T-helper 17 cell (primary cell): ENCODE results near the gene AGAP1. TPM values are rescaled to one million over a fixed set of nuclear protein-coding genes. Genes with fewer than 3 reads are reported as not detected.

ENCODE experiments used
- ATAC-seq: fragments of 150-1000 bp; cut with Tn5 transposase; 2 replicates; pipeline ENCODE4 v1.10.0; 2021; ENCODE audit warnings: mild to moderate bottlenecking, moderate library complexity
- DNase-seq, 3 donors: peaks; one replicate each; pipeline versions ENCODE4 v3.0.0 to v3.0.0-alpha.2; 2020 to 2021
- H3K9me3 ChIP-seq: one replicate; pipeline ENCODE4 v1.7.0; 2013; ENCODE audit warnings: low read length, mild to moderate bottlenecking; ENCODE audit not compliant: control insufficient read depth, poor library complexity, severe bottlenecking
- H3K27ac Mint-ChIP-seq: one replicate; pipeline ENCODE4 v1.8.0; 2022; ENCODE audit warnings: mild to moderate bottlenecking, moderate library complexity, mixed read lengths
- H3K27me3 Mint-ChIP-seq: one replicate; pipeline ENCODE4 v1.8.0; 2022; ENCODE audit warnings: mixed read lengths
- H3K36me3 Mint-ChIP-seq: one replicate; pipeline ENCODE4 v1.8.0; 2022; ENCODE audit warnings: low read depth, mixed read lengths
- H3K4me1 Mint-ChIP-seq: one replicate; pipeline ENCODE4 v1.8.0; 2022; ENCODE audit warnings: mild to moderate bottlenecking, mixed read lengths
- H3K4me3 Mint-ChIP-seq: one replicate; pipeline ENCODE4 v1.8.0; 2022; ENCODE audit warnings: mild to moderate bottlenecking, moderate library complexity, mixed read lengths
- total RNA-seq, 4 donors: library from RNA in 2 of 4; stranded (reverse) in 2 of 4; gene quantifications; one replicate each; pipeline ENCODE4 v1.2.3 and lab custom pipeline; 2022 to 2026

The AGAP1 gene
- total RNA-seq, 2 donors from 2014 or later = 7.6 to 16.8 TPM

DNA sequence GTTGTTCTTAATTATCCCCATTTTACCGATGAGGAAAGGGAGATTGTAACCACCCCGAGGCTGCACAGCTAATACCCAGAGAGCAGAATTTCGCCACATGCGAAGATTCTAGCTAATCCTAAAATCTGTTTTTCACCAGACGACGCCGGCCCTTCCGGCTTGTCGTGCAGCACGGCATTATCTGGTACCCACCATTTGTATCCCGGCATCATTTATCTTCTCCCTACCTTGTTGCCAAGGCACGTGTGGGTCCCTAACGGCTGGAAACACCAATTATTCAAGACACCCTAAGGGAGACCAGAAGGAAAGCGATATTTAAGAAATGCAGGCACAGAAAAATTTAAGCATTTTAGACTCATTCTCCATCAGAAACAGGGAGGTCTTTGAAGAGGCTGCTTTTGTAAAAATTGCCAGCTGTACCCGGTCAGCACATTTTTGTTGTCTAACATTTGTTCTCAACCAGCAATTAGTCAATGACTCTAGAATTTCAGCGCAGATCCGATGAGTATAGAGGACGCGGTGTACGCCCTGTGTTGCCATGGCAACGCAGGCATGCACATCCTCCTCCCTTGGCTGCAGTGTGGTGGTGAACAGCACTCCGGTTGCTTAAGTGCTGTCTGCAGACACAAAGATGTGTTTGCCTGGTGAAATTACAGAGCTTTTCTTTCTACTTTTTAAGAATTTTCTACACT, 111.6 kb downstream of the AGAP1 start:
- H3K4me1 Mint-ChIP-seq = no peaks in the 10 kb centered on the region
- peaks cover 22% of the 10 kb centered on the region for H3K27me3 Mint-ChIP-seq
- no peak overlapping the region for H3K27ac Mint-ChIP-seq
- no peaks in the 10 kb centered on the region for H3K36me3 Mint-ChIP-seq
- no peak for DNase-seq
- no peak overlapping the region for H3K4me3 Mint-ChIP-seq
- H3K9me3 ChIP-seq = no peaks in the 10 kb centered on the region
- ATAC-seq = peak; percentile 71

DNA sequence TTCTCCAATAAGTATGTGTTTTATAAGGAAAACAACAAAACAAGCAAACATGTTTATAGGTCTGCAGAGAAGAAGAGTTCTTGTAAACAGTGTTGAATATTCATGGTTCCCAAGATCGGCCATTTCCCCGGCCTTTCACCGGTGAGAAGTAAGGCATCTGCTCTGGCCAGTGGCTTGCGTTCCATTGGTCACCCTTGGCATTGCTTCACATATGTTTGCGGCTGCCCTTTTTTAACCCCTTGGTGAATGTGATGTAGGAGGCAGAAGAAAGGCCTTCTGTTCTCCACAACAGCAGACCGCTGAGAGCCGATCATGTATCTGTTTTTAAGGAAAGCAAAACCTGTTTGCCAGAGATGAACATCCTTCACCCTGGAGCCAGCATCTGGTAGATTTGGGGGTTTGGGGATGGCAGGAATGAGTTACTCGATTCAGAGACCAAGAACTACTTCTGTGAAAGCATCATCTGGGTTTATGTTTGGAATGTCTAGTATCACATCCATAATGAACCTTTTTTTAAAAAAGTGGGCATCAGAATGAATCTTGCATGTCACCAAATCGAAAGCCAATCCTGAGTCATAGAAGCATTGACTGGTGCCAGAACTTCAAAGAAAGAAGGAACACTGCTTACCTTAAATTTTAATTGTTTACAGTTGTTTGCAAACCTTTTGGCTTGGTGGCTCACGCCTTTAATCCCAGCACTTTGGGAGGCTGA, 112.3 kb downstream of the AGAP1 start:
- H3K4me1 Mint-ChIP-seq = no peaks in the 10 kb centered on the region
- ATAC-seq = no peak
- no peak for DNase-seq
- no peak overlapping the region for H3K4me3 Mint-ChIP-seq
- no peaks in the 10 kb centered on the region for H3K36me3 Mint-ChIP-seq
- H3K27me3 Mint-ChIP-seq = peaks cover 22% of the 10 kb centered on the region
- H3K9me3 ChIP-seq = no peaks in the 10 kb centered on the region
- H3K27ac Mint-ChIP-seq = no peak overlapping the region

DNA sequence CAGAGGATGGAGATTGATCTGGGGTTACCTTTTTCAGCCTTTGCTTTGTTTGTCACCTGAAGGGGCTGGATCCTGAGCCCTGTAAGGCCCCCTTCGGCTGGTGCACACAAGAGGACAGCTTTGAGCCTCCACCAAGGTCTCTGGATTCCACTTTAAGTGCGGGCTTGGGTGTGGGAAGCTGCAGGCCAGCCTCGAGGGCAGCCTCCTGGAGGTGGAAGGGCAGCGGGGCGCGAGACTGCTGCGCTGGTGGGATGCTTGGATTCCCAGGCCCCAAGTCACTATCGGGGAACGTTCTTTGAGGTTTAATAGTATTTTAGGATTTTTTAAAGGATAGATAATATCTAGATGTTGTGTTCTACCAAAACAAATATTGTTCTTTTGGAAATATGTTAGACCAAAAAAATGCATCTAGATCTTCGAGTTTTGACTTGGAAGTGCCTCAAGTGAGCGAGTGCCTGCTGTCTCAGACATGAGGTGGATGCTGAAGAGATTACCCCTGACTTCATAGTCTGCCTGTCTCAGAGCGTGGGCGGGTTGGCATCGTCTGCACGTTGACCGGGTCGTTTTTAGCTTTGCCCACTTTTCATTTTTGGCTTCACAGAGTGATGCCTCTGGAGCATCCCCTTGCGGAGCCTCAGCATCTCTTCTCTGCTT, 113.8 kb downstream of the AGAP1 start:
- H3K27ac Mint-ChIP-seq = no peak overlapping the region
- H3K27me3 Mint-ChIP-seq = peaks cover 22% of the 10 kb centered on the region
- no peaks in the 10 kb centered on the region for H3K9me3 ChIP-seq
- no peaks in the 10 kb centered on the region for H3K36me3 Mint-ChIP-seq
- no peak for ATAC-seq
- no peaks in the 10 kb centered on the region for H3K4me1 Mint-ChIP-seq
- H3K4me3 Mint-ChIP-seq = no peak overlapping the region
- no peak for DNase-seq

DNA sequence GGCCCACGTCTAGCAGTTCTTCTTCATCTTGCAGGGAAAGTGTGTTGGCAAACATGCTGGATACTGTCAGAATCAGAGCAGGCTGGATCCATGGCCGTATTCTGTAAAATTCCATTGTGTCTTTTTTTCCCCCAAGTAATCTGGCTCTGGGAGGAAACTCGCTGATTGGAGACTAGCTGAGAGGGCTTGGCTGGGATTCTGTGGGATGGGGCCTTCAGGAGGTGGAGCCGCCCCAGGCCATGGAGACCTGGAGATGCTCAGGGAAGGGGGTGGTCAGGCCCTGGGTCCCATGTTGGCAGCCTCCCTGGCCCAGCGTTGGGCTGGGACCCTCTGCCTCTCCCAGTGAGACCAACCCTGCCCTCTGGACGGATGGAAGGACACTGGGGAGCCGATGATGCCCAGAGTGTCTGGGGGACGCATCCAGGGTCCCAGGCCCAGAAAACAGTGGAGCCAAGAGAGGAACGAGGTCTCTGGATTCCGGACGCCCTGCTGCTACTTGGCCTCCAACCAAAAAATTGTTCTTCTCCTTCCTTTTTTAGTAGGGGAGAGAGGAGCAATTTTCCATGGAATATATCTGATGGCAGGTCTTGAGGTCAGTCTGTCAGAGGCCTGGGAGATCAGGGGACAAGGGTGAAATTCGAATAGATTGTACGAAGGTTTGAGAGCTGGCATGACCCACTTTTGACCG, 114.5 kb downstream of the AGAP1 start:
- Mint-ChIP-seq H3K36me3 (no peaks in the 10 kb centered on the region), H3K4me3 (no peak overlapping the region)

DNA sequence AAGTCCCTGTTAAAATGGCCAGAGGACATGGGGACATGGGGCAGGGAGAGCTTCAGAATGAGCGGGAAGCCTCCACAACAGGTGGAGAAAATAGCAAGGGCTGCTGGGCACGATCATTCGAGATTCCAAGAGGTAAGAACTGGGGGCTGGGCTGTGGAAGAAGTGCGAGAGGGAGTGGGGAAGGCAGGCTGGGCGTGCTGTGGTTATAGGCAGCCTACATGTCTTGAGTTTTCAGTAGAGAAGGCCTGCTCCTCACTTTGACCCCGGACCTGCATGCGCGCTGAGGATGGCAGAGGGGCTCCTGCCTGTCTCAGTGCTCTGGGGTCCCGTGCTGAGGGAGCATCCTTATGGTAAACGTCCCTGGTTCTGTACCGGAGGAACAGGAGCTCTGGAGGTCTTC, 115.5 kb downstream of the AGAP1 start:
- ATAC-seq (no peak), DNase-seq (no peak)
- no peak overlapping the region for H3K27ac Mint-ChIP-seq
- no peak overlapping the region for H3K4me3 Mint-ChIP-seq
- peaks cover 29% of the 10 kb centered on the region for H3K27me3 Mint-ChIP-seq
- peaks cover 2% of the 10 kb centered on the region for H3K4me1 Mint-ChIP-seq
- H3K9me3 ChIP-seq = no peaks in the 10 kb centered on the region
- no peaks in the 10 kb centered on the region for H3K36me3 Mint-ChIP-seq

More for the DNA sequence above, 114.5 kb downstream of the AGAP1 start:
- H3K27ac Mint-ChIP-seq = no peak overlapping the region
- DNase-seq (no peak), ATAC-seq (no peak)
- no peaks in the 10 kb centered on the region for H3K9me3 ChIP-seq
- peaks cover 22% of the 10 kb centered on the region for H3K27me3 Mint-ChIP-seq
- no peaks in the 10 kb centered on the region for H3K4me1 Mint-ChIP-seq

DNA sequence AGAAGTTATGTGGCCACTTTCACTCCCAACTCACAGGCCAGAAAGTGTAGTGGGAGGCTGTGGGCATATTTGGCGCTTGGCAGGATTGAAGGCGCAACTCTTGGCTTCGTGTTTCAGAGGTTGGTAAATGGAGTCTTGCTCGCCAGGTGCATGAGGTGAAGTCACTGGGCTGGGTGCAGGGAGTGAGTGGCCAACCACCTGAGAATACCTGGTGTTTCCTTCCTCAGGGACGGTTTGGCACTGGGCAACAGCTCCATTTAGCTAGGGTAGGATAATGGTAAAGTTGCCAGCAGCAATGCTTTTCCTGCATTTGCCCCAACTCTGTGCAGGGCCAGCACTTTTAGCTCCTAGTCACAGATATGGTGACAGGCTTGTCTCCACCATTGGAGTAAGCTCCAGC, 115.9 kb downstream of the AGAP1 start:
- no peaks in the 10 kb centered on the region for H3K36me3 Mint-ChIP-seq
- no peak overlapping the region for H3K4me3 Mint-ChIP-seq
- H3K27ac Mint-ChIP-seq = no peak overlapping the region
- DNase-seq (no peak), ATAC-seq (no peak)
- no peaks in the 10 kb centered on the region for H3K9me3 ChIP-seq
- H3K27me3 Mint-ChIP-seq = peaks cover 29% of the 10 kb centered on the region
- peaks cover 2% of the 10 kb centered on the region for H3K4me1 Mint-ChIP-seq

DNA sequence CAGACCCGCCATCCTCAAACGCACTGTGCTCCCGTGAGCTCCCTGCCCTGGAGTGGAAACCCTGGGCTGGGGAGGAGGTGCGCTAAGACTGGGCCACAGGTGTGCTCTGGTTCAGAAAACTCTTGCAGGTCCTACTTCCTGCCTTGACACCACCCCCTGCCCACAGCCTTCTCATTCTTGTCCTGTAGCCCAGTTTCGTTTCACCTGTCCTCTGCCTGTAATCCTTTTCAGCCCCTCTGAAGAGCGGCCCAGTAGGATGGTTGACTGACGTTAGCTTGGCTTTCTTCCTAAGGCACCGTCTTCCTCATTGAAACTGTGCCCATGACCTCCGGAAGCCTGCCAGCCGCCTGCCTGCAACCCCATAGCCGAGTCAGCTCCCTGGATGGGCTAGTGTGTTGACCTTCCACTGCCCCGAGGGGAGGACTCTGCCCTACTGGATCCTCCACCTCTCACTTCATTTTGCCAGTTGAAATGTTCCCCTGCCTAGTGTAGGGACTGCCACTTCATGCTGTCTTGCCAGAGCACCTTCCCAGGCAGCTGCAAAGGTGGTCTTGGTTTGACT, 116.9 kb downstream of the AGAP1 start:
- H3K36me3 Mint-ChIP-seq = no peaks in the 10 kb centered on the region
- peaks cover 2% of the 10 kb centered on the region for H3K4me1 Mint-ChIP-seq
- H3K27me3 Mint-ChIP-seq = peaks cover 28% of the 10 kb centered on the region
- DNase-seq (no peak), ATAC-seq (no peak)
- H3K9me3 ChIP-seq = no peaks in the 10 kb centered on the region
- no peak overlapping the region for H3K4me3 Mint-ChIP-seq
- H3K27ac Mint-ChIP-seq = no peak overlapping the region

DNA sequence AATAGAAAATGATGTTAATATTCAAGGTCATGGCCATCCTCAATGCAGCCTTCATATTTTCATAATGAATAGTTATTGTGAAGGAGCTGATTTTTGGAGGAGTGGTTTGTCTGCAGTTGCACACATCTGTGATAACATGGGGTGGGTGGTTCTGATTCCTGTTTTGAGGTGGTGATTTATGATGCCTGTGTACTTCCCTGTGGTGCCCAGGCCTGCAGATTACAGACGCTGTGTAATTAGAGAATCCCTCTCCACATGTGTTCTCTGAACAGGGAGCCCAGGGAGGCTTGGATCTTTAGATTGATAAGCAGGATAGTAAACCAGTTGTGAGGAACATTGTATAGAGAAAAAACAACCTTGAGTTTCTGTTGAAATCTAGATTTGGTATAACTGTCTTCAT, 117.5 kb downstream of the AGAP1 start:
- Mint-ChIP-seq H3K4me1 (peaks cover 2% of the 10 kb centered on the region), H3K36me3 (no peaks in the 10 kb centered on the region), H3K27me3 (peaks cover 27% of the 10 kb centered on the region), H3K4me3 (no peak overlapping the region), H3K27ac (no peak overlapping the region)
- no peak for ATAC-seq
- DNase-seq = no peak
- no peaks in the 10 kb centered on the region for H3K9me3 ChIP-seq

DNA sequence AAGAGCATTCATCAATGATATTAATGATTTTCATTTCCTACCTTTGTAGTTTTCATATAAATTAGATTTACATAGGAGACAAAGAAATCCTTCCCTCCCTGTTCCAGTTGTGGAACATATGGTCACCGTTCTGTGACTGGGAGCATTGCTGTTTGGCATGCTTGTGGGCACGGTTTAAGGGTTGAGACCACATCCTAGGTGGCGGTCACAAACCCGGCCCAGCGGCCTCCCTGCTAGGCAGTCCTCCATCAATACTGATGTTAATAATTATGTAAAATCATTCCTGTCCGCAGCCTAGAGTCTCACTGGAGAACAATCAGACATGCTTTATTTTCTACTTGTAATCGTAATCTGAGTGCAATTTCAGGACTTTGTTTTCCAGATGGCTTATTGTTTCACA, 117.9 kb downstream of the AGAP1 start:
- Mint-ChIP-seq H3K27me3 (peaks cover 31% of the 10 kb centered on the region), H3K4me1 (peaks cover 2% of the 10 kb centered on the region), H3K36me3 (no peaks in the 10 kb centered on the region), H3K4me3 (no peak overlapping the region), H3K27ac (no peak overlapping the region)
- no peak for ATAC-seq
- no peaks in the 10 kb centered on the region for H3K9me3 ChIP-seq
- DNase-seq = no peak

DNA sequence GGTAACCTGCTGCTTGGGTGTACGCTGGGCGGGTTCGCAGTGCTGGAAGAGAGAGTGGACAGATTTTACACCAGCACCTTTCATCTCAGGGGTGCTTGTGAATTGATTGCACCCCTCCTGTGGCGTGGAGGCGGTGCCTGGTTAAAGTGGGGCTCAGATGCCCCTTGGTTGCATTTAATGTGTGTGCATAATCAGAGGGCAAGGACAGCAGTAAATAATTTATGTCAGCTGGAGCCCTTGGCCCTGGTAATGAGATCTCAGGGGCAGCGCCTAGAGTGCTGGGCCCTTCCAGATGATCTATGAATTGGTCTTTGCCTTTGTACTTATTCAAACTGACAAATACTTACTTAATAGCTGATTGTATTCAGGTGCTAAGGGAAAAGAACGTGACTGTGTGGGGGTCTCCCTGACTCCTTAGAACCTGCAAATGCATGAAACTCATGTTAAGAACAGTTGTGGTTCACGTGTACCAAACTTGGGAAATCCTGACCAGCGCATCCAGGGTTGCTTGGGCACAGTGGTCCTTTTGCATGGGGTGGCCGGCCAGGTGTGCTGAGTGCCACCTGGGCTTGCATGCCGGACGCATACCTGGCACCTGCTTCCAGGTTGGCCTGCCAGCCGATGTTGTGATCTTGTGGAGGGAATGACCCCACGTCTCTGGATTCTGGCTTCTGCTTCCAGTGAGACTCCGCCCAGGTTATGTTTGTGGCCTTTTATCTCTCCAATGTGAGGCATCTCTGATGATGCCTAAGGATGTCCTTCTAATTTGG, 118.5 kb downstream of the AGAP1 start:
- Mint-ChIP-seq H3K27me3 (peaks cover 31% of the 10 kb centered on the region), H3K36me3 (no peaks in the 10 kb centered on the region), H3K27ac (no peak overlapping the region), H3K4me1 (peaks cover 2% of the 10 kb centered on the region), H3K4me3 (no peak overlapping the region)
- H3K9me3 ChIP-seq = no peaks in the 10 kb centered on the region
- no peak for DNase-seq
- no peak for ATAC-seq

DNA sequence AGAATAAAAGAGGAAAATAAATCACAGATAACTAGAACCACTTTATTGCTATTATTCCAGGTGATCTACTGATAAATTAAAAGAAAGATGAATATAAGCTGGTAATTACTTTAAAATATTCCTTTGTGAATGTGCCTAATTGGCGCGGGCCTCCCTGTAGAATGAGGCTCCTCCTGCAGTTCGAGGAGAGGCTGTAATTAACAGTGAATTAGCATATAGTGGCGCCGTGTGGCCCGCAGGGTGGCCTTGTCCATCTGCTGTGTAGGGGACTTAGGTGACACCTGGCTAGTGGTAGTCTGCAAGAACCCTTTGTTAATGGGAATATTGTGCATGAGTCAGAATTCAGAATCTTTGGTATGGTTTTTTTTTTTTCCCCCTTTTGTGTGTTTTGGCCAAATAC, 119.8 kb downstream of the AGAP1 start:
- DNase-seq (no peak), ATAC-seq (no peak)
- Mint-ChIP-seq H3K4me3 (no peak overlapping the region), H3K27ac (no peak overlapping the region), H3K27me3 (peaks cover 24% of the 10 kb centered on the region), H3K4me1 (peaks cover 2% of the 10 kb centered on the region), H3K36me3 (no peaks in the 10 kb centered on the region)
- H3K9me3 ChIP-seq = no peaks in the 10 kb centered on the region

DNA sequence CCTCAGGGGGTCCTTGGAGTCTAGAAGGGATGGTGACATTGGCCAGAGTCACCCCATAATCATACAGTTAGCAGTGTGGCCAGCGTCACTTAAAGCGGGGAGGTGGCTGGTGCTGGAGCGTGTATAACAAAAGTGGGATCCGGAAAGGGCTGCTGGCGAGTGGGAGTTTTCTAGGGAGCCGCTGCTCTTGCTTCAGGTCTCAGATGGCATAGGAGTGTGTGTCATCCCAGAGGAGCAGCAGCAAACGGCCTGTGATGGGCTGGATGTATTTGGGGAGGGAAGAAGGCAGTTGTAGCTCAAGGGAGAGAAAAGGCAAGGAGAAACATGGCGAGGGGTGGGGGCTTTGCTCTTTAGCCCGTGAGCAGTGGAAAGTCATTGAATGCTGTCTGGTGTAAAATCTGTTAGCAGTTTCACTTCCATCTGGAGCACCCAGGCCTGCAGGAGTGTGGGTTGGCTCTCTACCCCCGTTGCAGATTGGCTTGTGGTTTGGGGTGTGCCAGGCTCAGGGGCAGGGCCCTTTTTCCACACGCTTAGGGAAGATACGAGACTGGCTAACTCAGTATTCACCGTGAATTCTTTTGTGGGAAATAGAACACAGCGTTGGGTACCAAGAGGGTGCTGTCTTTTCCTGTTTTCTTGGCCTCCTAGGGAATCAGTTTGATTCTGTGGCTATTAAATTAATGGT, 120.5 kb downstream of the AGAP1 start:
- ATAC-seq (no peak), DNase-seq (no peak)
- peaks cover 2% of the 10 kb centered on the region for H3K4me1 Mint-ChIP-seq

More for the DNA sequence above, 120.5 kb downstream of the AGAP1 start:
- no peaks in the 10 kb centered on the region for H3K36me3 Mint-ChIP-seq
- no peaks in the 10 kb centered on the region for H3K9me3 ChIP-seq
- no peak overlapping the region for H3K27ac Mint-ChIP-seq
- H3K27me3 Mint-ChIP-seq = peaks cover 24% of the 10 kb centered on the region
- H3K4me3 Mint-ChIP-seq = peak overlapping the region; percentile 37
